Adrenal gland (tissue), 5 donors: ENCODE results near the gene VWA5B1.

Experiments used
- CTCF ChIP-seq, 6 experiments: fragments of 450-650 bp in 4 of 6; fragments of 200-600 bp in 2 of 6; sonication (generic) in 1 of 6; IDR thresholded peaks; 1 replicate in 5 of 6; 2 replicates in 1 of 6; pipeline versions ENCODE4 v1.5.1 to v1.8.0; 2016 to 2021; ENCODE audit warnings: antibody characterized with exemption in 6 of 6, mild to moderate bottlenecking in 2 of 6, moderate library complexity in 1 of 6
- POLR2A ChIP-seq, 2 donors: fragments of 450-650 bp; IDR thresholded peaks; one replicate each; pipeline ENCODE4 v1.6.1; 2017; ENCODE audit warnings: antibody characterized with exemption in 2 of 2, mild to moderate bottlenecking in 2 of 2, moderate library complexity in 1 of 2
- donor health status: DM: no; HTN: no; CAD: no.

GRCh38 chr1:20390589-20391331 lies 100.1 kb downstream of the VWA5B1 start:
- no peak for TF ChIP-seq CTCF (IDR thresholded peaks at IDR 0.05)
- no peak for TF ChIP-seq POLR2A (IDR thresholded peaks at IDR 0.05)
